Astrocyte of the spinal cord (primary cell): ENCODE results near the gene SNRPF.
A peak's percentile ranks its signal among the peaks of the same experiment; 100 is the strongest.

Experiments used
- DNase-seq: peaks from one replicate; pipeline ENCODE4 v3.0.0; 2011; ENCODE audit warnings: low read depth, low spot score
- H3K4me3 ChIP-seq: 2 replicates; pipeline ENCODE4 v1.5.1; 2011; ENCODE audit warnings: low read depth, mild to moderate bottlenecking, low read length, moderate library complexity
- CTCF ChIP-seq: IDR thresholded peaks from 2 replicates; pipeline ENCODE4 v1.5.1; 2012; ENCODE audit warnings: low read depth, mild to moderate bottlenecking, low read length, inconsistent platforms
- in situ Hi-C: cut with HindIII; loops from 2 replicates; pipeline ENCODE4 v1.10.0; 2017; ENCODE audit warnings: low sequenced_read_pairs

SNRPF gene

DNA sequence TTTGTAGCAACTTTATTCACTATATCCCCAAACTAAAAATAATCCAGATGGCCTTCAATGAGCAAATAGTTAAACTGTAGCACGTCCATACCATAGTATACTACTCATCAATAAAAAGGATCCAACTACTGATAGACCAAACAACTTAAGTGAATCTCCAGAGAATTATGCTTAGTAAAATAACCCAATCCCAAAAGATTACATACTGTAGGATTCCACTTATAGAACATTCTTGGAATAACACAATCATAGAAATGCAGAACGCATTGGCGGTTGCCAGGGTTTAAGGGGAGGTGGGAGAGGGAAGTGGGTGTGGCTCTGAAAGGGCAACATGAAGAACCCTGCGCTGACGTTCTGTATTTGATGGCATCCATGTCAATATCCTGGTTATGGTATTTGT, 28.6 kb downstream of the SNRPF start:
- in situ Hi-C loops: no loop called here
- H3K4me3 ChIP-seq: no peak overlapping the region
- no peak for TF ChIP-seq CTCF
- no peak for DNase-seq

DNA sequence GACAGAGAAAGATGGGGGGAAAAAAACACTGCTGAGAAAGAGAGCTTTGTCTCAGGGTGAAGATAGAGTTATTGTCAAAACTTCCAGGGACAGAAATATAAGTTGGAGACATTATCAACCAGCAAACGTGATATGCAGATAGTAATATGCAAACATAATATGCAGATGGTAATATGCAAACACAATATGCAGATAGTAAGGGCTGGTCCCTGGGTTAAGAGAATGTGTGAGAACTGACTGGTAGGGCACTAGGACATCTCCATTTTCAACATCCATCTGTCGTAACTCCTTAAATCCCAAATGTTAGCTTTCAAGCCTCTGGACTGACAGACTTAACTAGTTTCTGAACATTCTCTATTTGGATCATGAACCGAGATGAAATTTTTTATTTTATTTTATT, 32.2 kb downstream of the SNRPF start:
- TF ChIP-seq CTCF: no peak
- DNase-seq: no peak
- in situ Hi-C loops: no loop called here
- no peak overlapping the region for H3K4me3 ChIP-seq

DNA sequence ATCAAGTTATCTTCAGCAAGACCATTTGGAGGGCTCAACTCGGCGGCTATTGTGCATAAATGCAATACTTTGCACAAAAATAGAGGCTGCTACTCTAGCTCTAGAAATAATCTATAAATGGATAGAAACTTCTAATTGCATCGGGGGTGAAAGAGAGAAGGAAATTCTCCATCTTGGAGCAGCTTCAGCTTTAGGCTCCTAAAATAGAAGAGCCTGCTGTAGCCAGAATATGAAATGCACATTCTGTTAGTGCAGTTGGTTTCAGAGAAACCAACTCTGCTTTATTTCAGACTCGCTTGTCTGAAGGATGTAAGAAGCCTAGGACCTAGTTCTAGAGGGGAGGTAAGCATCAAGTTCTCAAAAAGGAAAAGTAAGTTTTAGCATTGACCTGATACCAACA, 38.1 kb downstream of the SNRPF start:
- TF ChIP-seq CTCF: no peak
- H3K4me3 ChIP-seq: no peak overlapping the region
- in situ Hi-C loops: no loop called here
- no peak for DNase-seq

DNA sequence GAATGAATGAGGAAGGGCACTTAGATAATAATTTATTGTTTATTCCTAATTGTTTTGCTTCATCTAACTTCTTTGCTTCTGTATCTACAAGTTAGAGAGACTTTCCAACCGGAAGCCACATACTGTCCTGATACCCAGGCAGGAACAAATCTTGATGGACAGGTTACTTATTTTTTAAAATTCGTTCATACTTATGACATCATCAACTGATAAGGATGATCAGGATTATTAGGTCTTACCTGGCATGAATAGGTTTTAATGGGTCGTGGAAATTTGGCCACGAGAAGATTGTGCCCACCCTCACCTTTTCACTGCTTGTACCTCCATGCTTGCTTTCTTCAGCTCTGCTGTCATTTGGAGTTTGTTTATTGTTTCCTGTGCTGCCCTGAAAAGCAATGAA, 39.3 kb downstream of the SNRPF start:
- no peak for TF ChIP-seq CTCF
- DNase-seq: no peak

GRCh38 chr12:95908573-95908972, 49.8 kb downstream of the SNRPF start:
- peak; percentile 5 for DNase-seq
- TF ChIP-seq CTCF: no peak
- no peak overlapping the region for H3K4me3 ChIP-seq
- in situ Hi-C loops: no loop called here

More for the DNA sequence above, 39.3 kb downstream of the SNRPF start:
- H3K4me3 ChIP-seq: no peak overlapping the region
- in situ Hi-C loops: no loop called here

DNA sequence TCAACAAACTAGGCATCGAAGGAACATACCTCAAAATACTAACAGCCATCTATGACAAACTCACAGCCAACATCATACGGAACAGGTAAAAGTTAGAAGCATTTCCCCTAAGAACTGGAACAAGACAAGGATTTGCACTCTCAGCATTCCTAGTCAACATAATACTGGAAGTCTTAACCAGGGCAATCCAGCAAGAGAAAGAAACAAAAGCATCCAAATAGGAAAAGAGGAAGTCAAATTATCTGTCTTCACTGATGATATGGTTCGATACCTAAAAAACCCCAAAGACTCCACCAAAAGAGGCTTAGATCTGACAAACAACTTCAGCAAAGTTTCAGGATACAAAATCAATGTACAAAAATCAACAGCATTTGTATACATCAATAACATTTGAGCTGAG, 51.1 kb downstream of the SNRPF start:
- no peak overlapping the region for H3K4me3 ChIP-seq
- in situ Hi-C loops: no loop called here
- no peak for DNase-seq
- TF ChIP-seq CTCF: no peak
